IMR-90 (cell line): ENCODE measurements around the gene LDAH. TPM values are rescaled to one million over a fixed set of nuclear protein-coding genes. Genes with fewer than 3 reads are reported as not detected.
A peak's percentile ranks its signal among the peaks of the same experiment; 100 is the strongest.

ENCODE experiments used
- CHD1 ChIP-seq: IDR thresholded peaks from 2 replicates; pipeline ENCODE4 v1.6.1; 2012; ENCODE audit warnings: low read depth, low read length, improper control_type of control experiment
- FOS ChIP-seq: fragments of 150-350 bp; IDR thresholded peaks from 2 replicates; pipeline ENCODE4 v1.6.1; 2016; ENCODE audit warnings: low read depth, low read length
- MAFK ChIP-seq: IDR thresholded peaks from 2 replicates; pipeline ENCODE4 v1.6.1; 2012; ENCODE audit warnings: low read depth, low read length, improper control_type of control experiment
- MXI1 ChIP-seq: IDR thresholded peaks from 2 replicates; pipeline ENCODE4 v1.6.1; 2012; ENCODE audit warnings: low read depth, mild to moderate bottlenecking, low read length, moderate library complexity, borderline replicate concordance
- POLR2A ChIP-seq: IDR thresholded peaks from 2 replicates; pipeline ENCODE4 v1.6.1; 2012; ENCODE audit warnings: mild to moderate bottlenecking, low read depth, low read length
- RFX5 ChIP-seq: IDR thresholded peaks from 2 replicates; pipeline ENCODE4 v1.8.0; 2012; ENCODE audit warnings: low read depth, mild to moderate bottlenecking, low read length, moderate library complexity
- polyA plus RNA-seq, 3 experiments: library from polyadenylated mRNA; depleted of rRNA; stranded (reverse); fragments of >200 nt; gene quantifications; 2 replicates each; pipeline ENCODE4 v1.2.3, GENCODE V29; 2012; ENCODE audit warnings: low replicate concordance in 1 of 3
- total RNA-seq: library from RNA; depleted of rRNA; stranded (reverse); fragments of >200 nt; gene quantifications from 2 replicates; pipeline ENCODE4 v1.2.3, GENCODE V29; 2012
- TF ChIP-seq, protein P1 (sequence below): conservative IDR thresholded peaks from 2 replicates; pipeline ENCODE4 v1.5.1; 2012; ENCODE audit warnings: mild to moderate bottlenecking, low read depth, low read length, improper control_type of control experiment

LDAH gene
- total and polyA plus RNA-seq, 2 of the 4 experiments (the other 2 are of a cell fraction), result 12.1 to 31.7 TPM

DNA sequence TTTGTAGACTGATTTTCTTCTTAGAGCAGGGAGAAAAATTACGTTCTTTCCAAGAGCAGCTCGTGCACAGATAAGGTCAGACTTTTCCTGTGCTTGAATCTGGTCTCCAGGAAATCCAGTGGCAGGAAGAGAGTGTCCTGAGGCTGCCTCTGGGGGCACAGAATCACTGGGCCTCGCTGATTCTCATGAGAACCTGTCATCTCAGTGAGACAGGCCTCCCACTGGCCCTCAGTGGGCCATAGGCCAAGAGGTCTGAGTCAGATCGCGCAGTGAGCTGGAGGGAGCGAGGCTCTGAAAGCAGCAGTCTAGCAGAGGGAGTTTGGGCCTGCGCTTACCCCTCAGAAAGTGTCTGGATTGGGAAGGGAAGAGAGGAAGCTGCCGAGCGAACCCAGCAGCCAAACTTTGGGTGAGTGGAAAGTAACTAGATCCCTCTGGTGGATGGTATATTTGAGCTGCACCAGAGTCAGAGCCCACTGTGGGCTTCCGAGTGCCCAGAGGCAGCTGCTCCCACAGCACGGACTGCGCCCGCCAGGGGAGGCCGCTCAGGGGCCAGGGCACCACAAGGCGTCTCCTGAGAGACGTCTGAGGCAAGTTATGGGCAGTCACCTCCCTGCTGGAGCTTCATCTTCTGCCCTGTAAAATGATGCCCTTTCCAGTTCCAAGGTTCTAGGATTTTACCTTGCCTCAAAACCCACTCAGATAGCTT, 147.8 kb downstream of the LDAH start (continued):
- TF ChIP-seq, protein P1, sequence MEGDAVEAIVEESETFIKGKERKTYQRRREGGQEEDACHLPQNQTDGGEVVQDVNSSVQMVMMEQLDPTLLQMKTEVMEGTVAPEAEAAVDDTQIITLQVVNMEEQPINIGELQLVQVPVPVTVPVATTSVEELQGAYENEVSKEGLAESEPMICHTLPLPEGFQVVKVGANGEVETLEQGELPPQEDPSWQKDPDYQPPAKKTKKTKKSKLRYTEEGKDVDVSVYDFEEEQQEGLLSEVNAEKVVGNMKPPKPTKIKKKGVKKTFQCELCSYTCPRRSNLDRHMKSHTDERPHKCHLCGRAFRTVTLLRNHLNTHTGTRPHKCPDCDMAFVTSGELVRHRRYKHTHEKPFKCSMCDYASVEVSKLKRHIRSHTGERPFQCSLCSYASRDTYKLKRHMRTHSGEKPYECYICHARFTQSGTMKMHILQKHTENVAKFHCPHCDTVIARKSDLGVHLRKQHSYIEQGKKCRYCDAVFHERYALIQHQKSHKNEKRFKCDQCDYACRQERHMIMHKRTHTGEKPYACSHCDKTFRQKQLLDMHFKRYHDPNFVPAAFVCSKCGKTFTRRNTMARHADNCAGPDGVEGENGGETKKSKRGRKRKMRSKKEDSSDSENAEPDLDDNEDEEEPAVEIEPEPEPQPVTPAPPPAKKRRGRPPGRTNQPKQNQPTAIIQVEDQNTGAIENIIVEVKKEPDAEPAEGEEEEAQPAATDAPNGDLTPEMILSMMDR, result 0 out of 2 replicates have a peak, but pooled peaks have one; percentile 8
- peak; percentile 50; the same call in 1 of the 2 replicates for TF ChIP-seq FOS
- no peak for TF ChIP-seq RFX5
- TF ChIP-seq CHD1, result no peak
- TF ChIP-seq MAFK, result no peak
- TF ChIP-seq POLR2A, result no peak
- TF ChIP-seq MXI1, result no peak
